Measurements from ENCODE around the gene CRYZL1. TPM values are rescaled to one million over a fixed set of nuclear protein-coding genes. Genes with fewer than 3 reads are reported as not detected.

CRYZL1 gene
- total RNA-seq (60.6 and 66.9 TPM in 2 replicates), polyA plus RNA-seq (27.7 and 30.6 TPM in 2 replicates), polyA minus RNA-seq (8.6 and 14.1 TPM in 2 replicates)
- 35.9 TPM for total RNA-seq (2013)

GRCh38 chr21:33641352-33642026 lies at the start of gene CRYZL1:
CRYZL1 (minus strand) TSS chr21:33641741; CDS start chr21:33631551, 10,190 bp downstream.
- ATAC-seq (ENCODE audit: low read depth) (peak; percentile 77), DNase-seq (peak; percentile 100)
- H3K27ac ChIP-seq (ENCODE audit: low read length in 2 of 2), result peak within 1 kb of the TSS; percentile 84 to 90
- CTCF ChIA-PET, result no interaction called here
- H3K27ac Mint-ChIP-seq, result peak within 1 kb of the TSS; percentile 97
- peaks cover 20% of the 10 kb centered on the region for H4K20me1 ChIP-seq (ENCODE audit: control insufficient read depth, insufficient read depth, low read length, poor library complexity, severe bottlenecking)
- H3K4me1 ChIP-seq (ENCODE audit: control insufficient read depth in 2 of 2, insufficient read depth in 2 of 2, low read length in 2 of 2), result peaks cover 16 to 20% of the 10 kb centered on the region in 2 donors
- H3K9me3 ChIP-seq (ENCODE audit: control extremely low read depth in 1 of 3, control insufficient read depth in 2 of 3, insufficient read depth in 1 of 3, low read length in 2 of 3), result no peaks in the 10 kb centered on the region
- H3K9me3 Mint-ChIP-seq (ENCODE audit: insufficient read depth), result no peaks in the 10 kb centered on the region
- POLR2A ChIA-PET, result interaction anchor here (0.6 kb wide), 1 partner anchor 28 kb away, joined by 6 read pairs; no protein-coding TSS in a partner anchor
- H3K4me3 ChIP-seq (ENCODE audit: control extremely low read depth in 1 of 5, extremely low read depth in 1 of 5, insufficient read depth in 1 of 5, low read depth in 2 of 5, low read length in 4 of 5), result peak within 1 kb of the TSS; percentile 71 to 91 (median 79)
- peak within 1 kb of the TSS; percentile 92 for H2AFZ ChIP-seq (ENCODE audit: insufficient read depth, low read depth, low read length, poor library complexity, severe bottlenecking)
- H3K27me3 Mint-ChIP-seq, result peaks cover 22% of the 10 kb centered on the region
- peak within 1 kb of the TSS; percentile 68 for H3K9ac ChIP-seq (ENCODE audit: low read length)
- TF ChIP-seq EZH2 (IDR thresholded peaks at IDR 0.05; ENCODE audit: borderline replicate concordance, insufficient read depth, low read depth, low read length, poor library complexity, severe bottlenecking) (no peak), CTCF (IDR thresholded peaks at IDR 0.05) (no peak)
- peak within 1 kb of the TSS; percentile 94 for H3K4me3 Mint-ChIP-seq
- peaks cover 27% of the 10 kb centered on the region for H3K4me1 Mint-ChIP-seq
- intact Hi-C loops (cut with micrococcal nuclease), result loop anchor here (1.0 to 5.0 kb wide), 7 partner anchors 53 to 1364 kb away; partner anchors contain the start of genes CFAP298, DONSON, MIS18A and MRPS6
- H3K4me2 ChIP-seq (replicated peaks; ENCODE audit: low read depth, low read length, poor library complexity, severe bottlenecking), result peak within 1 kb of the TSS; percentile 76
- H3K79me2 ChIP-seq (ENCODE audit: control insufficient read depth, insufficient read depth, low read length), result peaks cover 45% of the 10 kb centered on the region
- H3K27me3 ChIP-seq (replicated peaks in 1 of 4; ENCODE audit: control extremely low read depth in 1 of 4, control insufficient read depth in 3 of 4, insufficient read depth in 4 of 4, low read length in 3 of 4), result peaks cover 0 to 27% (median 19%) of the 10 kb centered on the region in 4 experiments
- WGBS (ENCODE audit: insufficient coverage), result under 1% methylated on average over 37 of the region's 38 CpGs
- H3K36me3 ChIP-seq (replicated peaks in 1 of 2; ENCODE audit: control extremely low read depth in 1 of 2, control insufficient read depth in 1 of 2, extremely low read depth in 1 of 2, insufficient read depth in 2 of 2, low read length in 1 of 2), result peaks cover 0 to 1% of the 10 kb centered on the region in 2 experiments

- no peak overlapping the region for H3K4me2 ChIP-seq (replicated peaks; ENCODE audit: low read depth, low read length, poor library complexity, severe bottlenecking)
- no peaks in the 10 kb centered on the region for H3K4me1 Mint-ChIP-seq
Measured at GRCh38 chr21:33690874-33691273, 49.3 kb upstream of the CRYZL1 start.

More at GRCh38 chr21:33690874-33691273, 49.3 kb upstream of the CRYZL1 start:
- Histone ChIP-seq H3K9me3 (ENCODE audit: control extremely low read depth in 1 of 3, control insufficient read depth in 2 of 3, insufficient read depth in 1 of 3, low read length in 2 of 3) (no peaks in the 10 kb centered on the region), H3K79me2 (ENCODE audit: control insufficient read depth, insufficient read depth, low read length) (no peaks in the 10 kb centered on the region), H3K27ac (ENCODE audit: low read length in 2 of 2) (no peak overlapping the region), H3K36me3 (replicated peaks in 1 of 2; ENCODE audit: control extremely low read depth in 1 of 2, control insufficient read depth in 1 of 2, extremely low read depth in 1 of 2, insufficient read depth in 2 of 2, low read length in 1 of 2) (no peaks in the 10 kb centered on the region), H3K4me1 (ENCODE audit: control insufficient read depth in 2 of 2, insufficient read depth in 2 of 2, low read length in 2 of 2) (no peaks in the 10 kb centered on the region), H3K4me3 (ENCODE audit: control extremely low read depth in 1 of 5, extremely low read depth in 1 of 5, insufficient read depth in 1 of 5, low read depth in 2 of 5, low read length in 4 of 5) (no peak overlapping the region), H3K27me3 (replicated peaks in 1 of 4; ENCODE audit: control extremely low read depth in 1 of 4, control insufficient read depth in 3 of 4, insufficient read depth in 4 of 4, low read length in 3 of 4) (no peaks in the 10 kb centered on the region), H4K20me1 (ENCODE audit: control insufficient read depth, insufficient read depth, low read length, poor library complexity, severe bottlenecking) (no peaks in the 10 kb centered on the region), H3K9ac (ENCODE audit: low read length) (no peak overlapping the region), H2AFZ (ENCODE audit: insufficient read depth, low read depth, low read length, poor library complexity, severe bottlenecking) (no peak overlapping the region)
- Mint-ChIP-seq H3K27ac (no peak overlapping the region), H3K27me3 (peaks cover 11% of the 10 kb centered on the region), H3K4me3 (no peak overlapping the region), H3K9me3 (ENCODE audit: insufficient read depth) (no peaks in the 10 kb centered on the region)
- CTCF ChIA-PET, result no interaction called here
- ATAC-seq (ENCODE audit: low read depth) (no peak), DNase-seq (no peak)
- intact Hi-C loops (cut with micrococcal nuclease), result no loop called here
- no peak for TF ChIP-seq CTCF (IDR thresholded peaks at IDR 0.05)
- TF ChIP-seq EZH2 (IDR thresholded peaks at IDR 0.05; ENCODE audit: borderline replicate concordance, insufficient read depth, low read depth, low read length, poor library complexity, severe bottlenecking), result no peak
- POLR2A ChIA-PET, result no interaction called here
- 80% methylated on average over 1 of the region's 5 CpGs for WGBS (ENCODE audit: insufficient coverage)

Data from B cell (primary cell).